Ovary (tissue), 3 donors: ENCODE data around the gene CDC42SE2.

ENCODE experiments used
- CTCF ChIP-seq, 3 donors: fragments of 450-650 bp in 2 of 3; fragments of 200-600 bp in 1 of 3; IDR thresholded peaks; one replicate each; pipeline versions ENCODE4 v1.5.1 to v1.8.0; 2016 to 2022; ENCODE audit warnings: antibody characterized with exemption in 3 of 3, mild to moderate bottlenecking in 1 of 3
- POLR2A ChIP-seq: fragments of 450-650 bp; IDR thresholded peaks from one replicate; pipeline ENCODE4 v1.6.1; 2017; ENCODE audit warnings: antibody characterized with exemption, mild to moderate bottlenecking, moderate library complexity
- donor health status: DM: no; HTN: no; CAD: no.

- no peak for TF ChIP-seq POLR2A
- no peak for TF ChIP-seq CTCF (IDR thresholded peaks at IDR 0.05)
Observed at GRCh38 chr5:131223751-131224386, 40.0 kb upstream of the CDC42SE2 start.
